Endothelial cell of umbilical vein (primary cell): ENCODE measurements around the gene EFCC1.

Source experiments
- POLR2AphosphoS5 ChIP-seq: IDR thresholded peaks from 2 replicates; pipeline ENCODE4 v1.6.1; 2012; ENCODE audit warnings: low read depth, mild to moderate bottlenecking, control low read depth, low read length, moderate library complexity; ENCODE audit not compliant: insufficient read depth
- TF ChIP-seq, protein P1 (sequence below), 2 donors: IDR thresholded peaks; 1 replicate in 1 of 2; 2 replicates in 1 of 2; pipeline ENCODE4 v1.5.1; 2011; ENCODE audit warnings: low read length in 2 of 2, mild to moderate bottlenecking in 2 of 2, moderate library complexity in 2 of 2, control low read depth in 1 of 2, inconsistent platforms in 1 of 2, low read depth in 1 of 2; ENCODE audit not compliant: insufficient read depth in 1 of 2; ENCODE audit errors: extremely low read depth in 1 of 2

DNA sequence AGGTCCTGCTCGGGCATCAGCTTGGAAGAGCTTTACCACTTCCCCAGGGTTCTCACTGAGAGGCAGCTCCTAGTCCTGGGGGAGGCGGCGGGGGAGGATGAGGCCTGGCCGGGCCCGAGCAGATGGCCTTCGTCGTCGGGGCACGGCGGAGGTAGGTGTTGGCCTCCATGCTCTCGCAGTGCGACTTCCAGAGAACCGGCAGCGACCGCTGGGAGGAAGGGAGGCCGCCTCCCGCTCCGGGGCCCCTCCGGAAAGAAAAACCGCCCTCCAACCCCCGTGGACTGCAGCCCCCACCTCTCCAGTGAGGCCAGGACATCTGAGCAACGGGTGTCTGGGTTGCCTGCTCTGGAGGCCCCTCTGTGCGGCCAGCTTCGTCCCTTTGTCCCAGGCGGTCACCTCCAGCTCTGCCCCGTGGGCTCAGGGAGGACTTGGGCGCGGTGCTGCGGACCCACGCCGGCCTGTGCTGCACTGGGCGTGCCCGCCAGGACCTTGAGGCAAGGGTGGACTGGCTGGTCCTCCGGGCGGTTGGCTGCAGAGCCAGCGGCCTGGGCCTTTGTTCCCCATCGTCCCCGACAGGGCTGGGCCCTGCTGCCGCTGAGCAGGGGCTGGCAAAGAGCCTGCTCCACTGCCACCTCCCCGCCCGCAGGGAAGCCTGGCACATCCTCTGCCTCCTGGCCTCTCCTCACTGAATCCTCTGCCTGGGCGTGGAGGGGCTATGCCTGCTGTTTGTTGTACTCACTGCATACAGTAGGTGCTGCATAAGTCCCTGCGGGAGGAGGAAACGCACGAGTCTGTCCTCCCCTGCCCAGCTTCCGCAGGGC is 45.8 kb downstream of the EFCC1 start:
- TF ChIP-seq, protein P1, sequence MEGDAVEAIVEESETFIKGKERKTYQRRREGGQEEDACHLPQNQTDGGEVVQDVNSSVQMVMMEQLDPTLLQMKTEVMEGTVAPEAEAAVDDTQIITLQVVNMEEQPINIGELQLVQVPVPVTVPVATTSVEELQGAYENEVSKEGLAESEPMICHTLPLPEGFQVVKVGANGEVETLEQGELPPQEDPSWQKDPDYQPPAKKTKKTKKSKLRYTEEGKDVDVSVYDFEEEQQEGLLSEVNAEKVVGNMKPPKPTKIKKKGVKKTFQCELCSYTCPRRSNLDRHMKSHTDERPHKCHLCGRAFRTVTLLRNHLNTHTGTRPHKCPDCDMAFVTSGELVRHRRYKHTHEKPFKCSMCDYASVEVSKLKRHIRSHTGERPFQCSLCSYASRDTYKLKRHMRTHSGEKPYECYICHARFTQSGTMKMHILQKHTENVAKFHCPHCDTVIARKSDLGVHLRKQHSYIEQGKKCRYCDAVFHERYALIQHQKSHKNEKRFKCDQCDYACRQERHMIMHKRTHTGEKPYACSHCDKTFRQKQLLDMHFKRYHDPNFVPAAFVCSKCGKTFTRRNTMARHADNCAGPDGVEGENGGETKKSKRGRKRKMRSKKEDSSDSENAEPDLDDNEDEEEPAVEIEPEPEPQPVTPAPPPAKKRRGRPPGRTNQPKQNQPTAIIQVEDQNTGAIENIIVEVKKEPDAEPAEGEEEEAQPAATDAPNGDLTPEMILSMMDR (IDR thresholded peaks at IDR 0.05; ENCODE audit: extremely low read depth in 1 of 2, insufficient read depth in 1 of 2, low read depth in 1 of 2, low read length in 2 of 2): no peak
- no peak for TF ChIP-seq POLR2AphosphoS5
